ENCODE data around the gene TMCC1. TPM values are rescaled to one million over a fixed set of nuclear protein-coding genes. Genes with fewer than 3 reads are reported as not detected.

The TMCC1 gene
- polyA plus RNA-seq, 2 of the 4 experiments (the other 2 are of a cell fraction) = 30.3 to 75.7 TPM

- peaks cover 39% of the 10 kb centered on the region; the same call in 2 of the 3 replicates for H3K4me1 ChIP-seq
- ATAC-seq (no peak), DNase-seq (ENCODE audit: low read depth in 1 of 2, low spot score in 1 of 2) (no peak), FAIRE-seq (no peak)
- no peak overlapping the region for H3K4me2 ChIP-seq
- TF ChIP-seq REST (IDR thresholded peaks at IDR 0.05) = no peak
- no peak for TF ChIP-seq ZFP36 (IDR thresholded peaks at IDR 0.05; ENCODE audit: borderline replicate concordance, partially characterized antibody)
- TF ChIP-seq NFE2L2 (conservative IDR thresholded peaks at IDR 0.05; ENCODE audit: low read length) = no peak
- no peak for TF ChIP-seq NPAS2 (CRISPR knock-in tag; IDR thresholded peaks at IDR 0.05; ENCODE audit: borderline replicate concordance)
- no peak for TF ChIP-seq SREBF2 (IDR thresholded peaks at IDR 0.05)
- no peak for TF ChIP-seq HOXB13 (CRISPR knock-in tag; IDR thresholded peaks at IDR 0.05; ENCODE audit: low read depth)
- no peak for TF ChIP-seq HES2 (IDR thresholded peaks at IDR 0.05)
- TF ChIP-seq HMGXB4 (CRISPR knock-in tag; IDR thresholded peaks at IDR 0.05; ENCODE audit: borderline replicate concordance) = no peak
- TF ChIP-seq POLR2A (IDR thresholded peaks at IDR 0.05; ENCODE audit: low read length) = no peak
- no peak for TF ChIP-seq ZSCAN20 (CRISPR knock-in tag; IDR thresholded peaks at IDR 0.05)
- TF ChIP-seq EHF (CRISPR knock-in tag; IDR thresholded peaks at IDR 0.05) = no peak
- TF ChIP-seq ZC3H11A (IDR thresholded peaks at IDR 0.05) = no peak
- no peak for TF ChIP-seq EHMT2 (IDR thresholded peaks at IDR 0.05; ENCODE audit: low read depth)
- TF ChIP-seq HEYL (CRISPR knock-in tag; IDR thresholded peaks at IDR 0.05) = no peak
- TF ChIP-seq PBX3 (IDR thresholded peaks at IDR 0.05) = no peak
- no peak for TF ChIP-seq CEBPB (IDR thresholded peaks at IDR 0.05)
- TF ChIP-seq JUN (IDR thresholded peaks at IDR 0.05) = no peak
- no peak for TF ChIP-seq CBX8 (IDR thresholded peaks at IDR 0.05)
- no peak for TF ChIP-seq E2F6 (IDR thresholded peaks at IDR 0.05; ENCODE audit: borderline replicate concordance, low read depth)
- CTCF ChIA-PET = no interaction called here
- H3K27ac ChIP-seq = no peak overlapping the region
- no peaks in the 10 kb centered on the region for H3K9me3 ChIP-seq
- H3K4me3 ChIP-seq = no peak overlapping the region
- POLR2A ChIA-PET = no interaction called here
- WGBS (ENCODE audit: missing lambda C conversion rate) = 90% methylated on average over 3 of the region's 3 CpGs
These were observed 188.2 kb downstream of the TMCC1 start for GRCh38 chr3:129705274-129705673.

- no peak overlapping the region for H3K4me3 ChIP-seq
- DNase-seq (ENCODE audit: low read depth in 1 of 2, low spot score in 1 of 2) (no peak), FAIRE-seq (no peak), ATAC-seq (no peak)
- no peak for TF ChIP-seq SMC3 (IDR thresholded peaks at IDR 0.05)
- no peak for TF ChIP-seq MAFK (IDR thresholded peaks at IDR 0.05; ENCODE audit: partially characterized antibody)
- TF ChIP-seq ELK1 (IDR thresholded peaks at IDR 0.05; ENCODE audit: low read depth, low read length) = no peak
- no peak for TF ChIP-seq FOXS1 (CRISPR knock-in tag; IDR thresholded peaks at IDR 0.05)
- no peak for TF ChIP-seq HOXB13 (CRISPR knock-in tag; IDR thresholded peaks at IDR 0.05; ENCODE audit: low read depth)
- no peak for TF ChIP-seq PBX3 (IDR thresholded peaks at IDR 0.05)
- TF ChIP-seq NPAS2 (CRISPR knock-in tag; IDR thresholded peaks at IDR 0.05; ENCODE audit: borderline replicate concordance) = no peak
- no peak for TF ChIP-seq POLR2AphosphoS2 (conservative IDR thresholded peaks at IDR 0.05; ENCODE audit: low read length)
- TF ChIP-seq SREBF2 (IDR thresholded peaks at IDR 0.05) = no peak
- no peak for TF ChIP-seq TP53 (CRISPR knock-in tag; IDR thresholded peaks at IDR 0.05)
- no peak for TF ChIP-seq ESRRA (IDR thresholded peaks at IDR 0.05; ENCODE audit: borderline replicate concordance, low read length)
- TF ChIP-seq HEYL (CRISPR knock-in tag; IDR thresholded peaks at IDR 0.05) = no peak
- ChIA-PET POLR2A (interaction anchor here (1.0 kb wide), 1 partner anchor 39 kb away, joined by 3 read pairs; no protein-coding TSS in a partner anchor), CTCF (interaction anchor here (1.2 kb wide), 1 partner anchor 57 kb away, joined by 3 read pairs; no protein-coding TSS in a partner anchor)
- no peak overlapping the region for H3K27ac ChIP-seq
- H3K9me3 ChIP-seq = no peaks in the 10 kb centered on the region
- peak overlapping the region; percentile 29; the same call in 1 of the 3 replicates for H3K4me2 ChIP-seq
- 52% methylated on average over 2 of the region's 2 CpGs for WGBS (ENCODE audit: missing lambda C conversion rate)
- H3K4me1 ChIP-seq = peaks cover 39% of the 10 kb centered on the region; the same call in 2 of the 3 replicates
These were observed 189.6 kb downstream of the TMCC1 start for GRCh38 chr3:129703913-129704312.

Data from A549 (cell line).